Activated CD4-positive, alpha-beta T cell treated with anti-CD3 and anti-CD28 coated beads, Interleukin-2, amount 10 ng/mL, durations not matched to agents 24 days and 14 days (primary cell): ENCODE measurements around the gene PAQR3. TPM values are rescaled to one million over a fixed set of nuclear protein-coding genes. Genes with fewer than 3 reads are reported as not detected.

Source experiments
- DNase-seq: peaks from one replicate; pipeline ENCODE4 v3.0.0; 2022
- H3K27ac Mint-ChIP-seq: one replicate; pipeline ENCODE4 v1.8.0; 2022; ENCODE audit warnings: mild to moderate bottlenecking, mixed read lengths
- H3K27me3 Mint-ChIP-seq: one replicate; pipeline ENCODE4 v1.8.0; 2022; ENCODE audit warnings: mixed read lengths
- H3K36me3 Mint-ChIP-seq: one replicate; pipeline ENCODE4 v1.8.0; 2022; ENCODE audit warnings: low read depth, mild to moderate bottlenecking, mixed read lengths
- H3K4me1 Mint-ChIP-seq: one replicate; pipeline ENCODE4 v1.8.0; 2021; ENCODE audit warnings: mixed read lengths
- H3K4me3 Mint-ChIP-seq: one replicate; pipeline ENCODE4 v1.8.0; 2022; ENCODE audit warnings: mild to moderate bottlenecking, moderate library complexity, mixed read lengths
- H3K9me3 Mint-ChIP-seq: one replicate; pipeline ENCODE4 v1.8.0; 2021; ENCODE audit warnings: mixed read lengths
- intact Hi-C: fragments of 100-400 bp; cut with micrococcal nuclease; formaldehyde crosslinking; loops from one replicate; pipeline ENCODE4 v1.15.1; 2023
- total RNA-seq: library from RNA; stranded (reverse); gene quantifications from 2 replicates; pipeline ENCODE4 v1.2.3, GENCODE V29; 2022

The PAQR3 gene
- total RNA-seq, 1 donor from 2014 or later = 14.1 TPM

DNA sequence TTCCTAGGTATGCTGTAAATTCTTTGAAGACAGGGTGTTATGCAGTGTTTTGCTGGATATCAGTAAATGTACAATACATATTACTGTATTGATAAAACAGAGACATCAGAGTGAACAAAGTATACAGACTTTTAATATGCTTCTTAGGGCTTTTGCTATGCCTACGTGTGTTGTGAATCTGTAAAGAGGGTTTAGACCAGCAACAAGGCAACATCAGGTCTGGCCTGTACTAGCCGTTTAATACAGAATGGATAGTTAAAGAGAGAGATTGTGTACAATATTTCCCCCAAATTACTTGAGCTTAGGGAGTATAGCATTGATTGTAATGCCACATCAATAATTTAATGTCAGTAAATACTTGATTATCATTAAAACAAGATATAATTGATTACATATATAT, 75.2 kb downstream of the PAQR3 start:
- no peak overlapping the region for H3K4me3 Mint-ChIP-seq
- H3K27me3 Mint-ChIP-seq = no peaks in the 10 kb centered on the region
- H3K4me1 Mint-ChIP-seq = peaks cover 4% of the 10 kb centered on the region
- H3K9me3 Mint-ChIP-seq = no peaks in the 10 kb centered on the region
- intact Hi-C loops = loop anchor here (1.0 to 10.0 kb wide), 5 partner anchors 87 to 907 kb away; no protein-coding TSS in a partner anchor
- no peak overlapping the region for H3K27ac Mint-ChIP-seq
- H3K36me3 Mint-ChIP-seq = peaks cover 9% of the 10 kb centered on the region
- DNase-seq = no peak

DNA sequence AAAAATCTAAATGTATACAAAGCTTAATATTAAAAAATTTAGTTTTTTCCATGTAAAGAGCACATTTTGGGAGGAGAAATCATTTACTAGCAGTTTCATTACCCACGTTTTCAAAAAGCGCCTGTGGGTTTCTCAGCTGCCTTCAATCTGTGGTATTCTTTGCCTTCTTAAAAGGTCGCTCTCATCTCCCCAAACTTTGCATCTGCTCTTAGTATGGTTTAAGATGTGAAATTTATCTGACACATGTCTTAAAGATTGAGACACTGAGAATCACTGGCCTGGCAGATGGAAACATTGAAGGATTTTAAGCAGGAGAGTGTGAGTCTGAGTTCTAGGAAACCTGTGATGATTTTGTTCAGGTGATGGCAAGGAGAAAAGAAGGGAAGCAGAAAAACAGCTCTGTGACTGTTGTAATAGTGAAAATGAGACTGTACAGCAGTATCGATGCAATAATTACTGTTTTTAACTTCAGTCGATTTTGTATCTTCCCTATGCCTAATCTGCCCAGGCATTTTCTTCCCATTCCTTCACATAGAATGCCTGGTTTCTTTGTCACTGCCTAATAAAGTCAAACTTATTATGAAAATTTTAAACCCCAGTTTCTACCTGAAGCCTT, 75.9 kb downstream of the PAQR3 start:
- DNase-seq = no peak
- Mint-ChIP-seq H3K27ac (no peak overlapping the region), H3K9me3 (no peaks in the 10 kb centered on the region), H3K36me3 (peaks cover 8% of the 10 kb centered on the region), H3K27me3 (no peaks in the 10 kb centered on the region), H3K4me1 (peaks cover 4% of the 10 kb centered on the region), H3K4me3 (no peak overlapping the region)
- intact Hi-C loops = loop anchor here (5.0 to 10.0 kb wide), 3 partner anchors 206 to 906 kb away; no protein-coding TSS in a partner anchor

DNA sequence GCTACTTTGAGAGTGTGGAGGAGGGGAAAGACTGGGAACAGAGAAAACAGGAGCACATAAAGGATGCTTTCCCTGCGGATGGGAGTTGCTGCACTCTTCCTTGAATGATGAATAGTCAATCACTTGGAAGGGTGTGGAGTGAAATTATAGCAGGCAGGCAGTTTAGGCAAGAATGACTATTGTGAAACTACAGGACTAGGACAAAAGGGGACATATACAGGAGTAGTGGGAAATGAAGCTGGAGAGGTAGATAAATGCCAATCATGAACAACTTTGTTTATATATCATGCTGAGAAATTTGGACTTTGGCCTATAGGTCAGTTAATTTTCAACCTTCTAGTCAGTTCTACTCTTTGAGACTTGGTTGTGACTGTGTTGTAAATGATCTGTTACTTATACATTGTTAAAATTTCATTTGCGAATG, 76.9 kb downstream of the PAQR3 start:
- Mint-ChIP-seq H3K36me3 (peaks cover 3% of the 10 kb centered on the region), H3K4me1 (peaks cover 4% of the 10 kb centered on the region), H3K4me3 (no peak overlapping the region), H3K9me3 (no peaks in the 10 kb centered on the region), H3K27me3 (no peaks in the 10 kb centered on the region), H3K27ac (no peak overlapping the region)
- DNase-seq = no peak
- intact Hi-C loops = loop anchor here (5.0 to 10.0 kb wide), 3 partner anchors 205 to 905 kb away; no protein-coding TSS in a partner anchor

Other genes with a start within 250 kb of the PAQR3 start
- gene BMP2K, start 163.1 kb downstream of the PAQR3 start, total RNA-seq = 17.3 and 19.0 TPM in 2 replicates